ENCODE data around the gene TPPP3. TPM values are rescaled to one million over a fixed set of nuclear protein-coding genes. Genes with fewer than 3 reads are reported as not detected.
A peak's percentile ranks its signal among the peaks of the same experiment; 100 is the strongest.

TPPP3 gene
- total and polyA plus RNA-seq, 9 donors = 2.2 to 269 (median 15.2) TPM

DNA sequence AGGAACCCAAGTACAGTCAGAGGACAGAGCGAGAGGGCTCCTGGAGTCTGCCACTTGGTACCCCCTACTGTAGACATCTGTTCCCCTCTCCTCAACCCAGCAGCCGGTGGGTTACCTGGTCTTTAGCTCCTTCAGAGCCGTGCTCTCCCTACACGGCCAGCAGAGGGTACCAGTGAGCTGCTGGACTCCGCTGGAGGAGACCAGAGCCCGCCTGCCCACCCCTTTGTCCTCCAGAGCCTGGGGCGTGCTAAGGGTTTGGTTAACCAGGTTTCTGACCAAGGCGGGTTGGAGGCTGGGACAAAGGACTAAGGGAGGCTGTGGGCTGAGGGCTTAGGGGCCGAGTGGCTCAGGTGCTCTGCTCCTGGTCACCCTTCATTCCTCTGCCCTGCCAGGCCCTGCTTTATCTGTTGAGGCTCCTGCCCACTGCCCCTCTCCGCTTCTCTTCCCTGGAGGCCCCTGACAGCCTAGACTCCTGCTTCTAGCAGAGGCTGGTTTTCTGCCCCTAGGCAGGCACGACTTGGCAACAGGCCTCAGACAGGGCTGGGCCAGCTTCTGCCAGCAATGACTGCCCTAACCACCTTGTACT, 34.9 kb upstream of the TPPP3 start:
- H3K27me3 ChIP-seq = no peaks in the 10 kb centered on the region
- 23 to 27% (median 26%) methylated on average over 11 of the region's 11 CpGs for WGBS, 3 donors

DNA sequence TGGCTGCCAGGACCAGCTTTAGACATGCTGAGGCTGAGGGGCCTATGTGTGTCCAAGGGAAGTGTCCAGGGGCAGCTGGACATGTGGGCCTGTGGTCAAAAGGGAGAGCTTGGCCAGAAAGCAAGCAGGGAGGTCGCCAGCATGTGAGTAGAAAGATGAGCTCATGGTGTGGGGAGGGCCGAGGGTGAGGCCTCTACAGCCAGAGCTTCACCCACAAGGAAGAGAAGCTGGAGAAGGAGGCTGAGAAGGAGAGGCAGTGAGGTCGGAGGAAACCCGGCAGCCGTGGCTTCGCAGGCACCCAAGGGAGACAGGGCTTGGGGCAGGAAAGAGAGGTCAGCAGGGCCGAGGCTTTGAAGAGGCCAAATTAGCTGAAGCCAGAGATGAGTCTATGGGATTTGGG, 33.7 kb upstream of the TPPP3 start:
- 63 to 82% (median 77%) methylated on average over 7 of the region's 7 CpGs for WGBS, 3 donors
- intact Hi-C loops (cut with DNase I) = loop anchor here in 1 of 4 donors (5.0 kb wide), 1 partner anchor 35 kb away; no protein-coding TSS in a partner anchor

More for the DNA sequence above, 34.9 kb upstream of the TPPP3 start:
- TF ChIP-seq, protein P1, sequence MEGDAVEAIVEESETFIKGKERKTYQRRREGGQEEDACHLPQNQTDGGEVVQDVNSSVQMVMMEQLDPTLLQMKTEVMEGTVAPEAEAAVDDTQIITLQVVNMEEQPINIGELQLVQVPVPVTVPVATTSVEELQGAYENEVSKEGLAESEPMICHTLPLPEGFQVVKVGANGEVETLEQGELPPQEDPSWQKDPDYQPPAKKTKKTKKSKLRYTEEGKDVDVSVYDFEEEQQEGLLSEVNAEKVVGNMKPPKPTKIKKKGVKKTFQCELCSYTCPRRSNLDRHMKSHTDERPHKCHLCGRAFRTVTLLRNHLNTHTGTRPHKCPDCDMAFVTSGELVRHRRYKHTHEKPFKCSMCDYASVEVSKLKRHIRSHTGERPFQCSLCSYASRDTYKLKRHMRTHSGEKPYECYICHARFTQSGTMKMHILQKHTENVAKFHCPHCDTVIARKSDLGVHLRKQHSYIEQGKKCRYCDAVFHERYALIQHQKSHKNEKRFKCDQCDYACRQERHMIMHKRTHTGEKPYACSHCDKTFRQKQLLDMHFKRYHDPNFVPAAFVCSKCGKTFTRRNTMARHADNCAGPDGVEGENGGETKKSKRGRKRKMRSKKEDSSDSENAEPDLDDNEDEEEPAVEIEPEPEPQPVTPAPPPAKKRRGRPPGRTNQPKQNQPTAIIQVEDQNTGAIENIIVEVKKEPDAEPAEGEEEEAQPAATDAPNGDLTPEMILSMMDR (IDR thresholded peaks at IDR 0.05) = peak; percentile 65 to 94 (median 93)
- TF ChIP-seq EP300 (IDR thresholded peaks at IDR 0.05) = no peak
- intact Hi-C loops (cut with DNase I) = loop anchor here (2.0 to 5.0 kb wide), 3 partner anchors 34 to 39 kb away; no protein-coding TSS in a partner anchor
- no peaks in the 10 kb centered on the region for H3K9me3 ChIP-seq
- no peaks in the 10 kb centered on the region for H3K36me3 ChIP-seq
- peaks cover 4% of the 10 kb centered on the region for H3K4me1 ChIP-seq (ENCODE audit: insufficient read depth)
- no peak overlapping the region for H3K27ac ChIP-seq
- DNase-seq = peak; percentile 80 to 88 (median 84)
- H3K4me3 ChIP-seq = no peak overlapping the region

DNA sequence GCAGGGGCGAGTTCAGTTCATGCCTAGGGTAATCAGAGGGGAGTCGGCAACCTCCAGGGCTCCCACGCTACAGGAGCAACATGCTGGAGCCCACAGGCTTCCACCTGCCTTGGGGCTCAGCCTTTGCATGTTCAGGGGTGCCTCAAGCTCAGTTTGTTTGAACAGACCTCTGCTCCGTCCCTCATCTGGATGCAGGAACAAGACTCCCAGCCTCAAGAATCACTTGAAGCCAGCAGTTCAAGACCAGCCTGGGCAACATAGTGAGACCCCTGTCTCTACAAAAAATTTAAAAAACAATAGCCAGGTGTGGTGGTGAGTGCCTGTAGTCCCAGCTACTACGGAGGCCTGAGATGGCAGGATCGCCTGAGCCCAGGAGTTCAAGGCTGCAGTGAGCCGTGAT, 32.7 kb upstream of the TPPP3 start:
- intact Hi-C loops (cut with DNase I) = loop anchor here in 1 of 4 donors (5.0 kb wide), 1 partner anchor 36 kb away; no protein-coding TSS in a partner anchor

More for the DNA sequence above, 33.7 kb upstream of the TPPP3 start:
- TF ChIP-seq POLR2A (IDR thresholded peaks at IDR 0.05) (no peak), EP300 (IDR thresholded peaks at IDR 0.05) (no peak)
- TF ChIP-seq, protein P1 (IDR thresholded peaks at IDR 0.05) = no peak
- Histone ChIP-seq H3K4me1 (ENCODE audit: insufficient read depth) (no peaks in the 10 kb centered on the region), H3K36me3 (no peaks in the 10 kb centered on the region), H3K27ac (no peak overlapping the region), H3K4me3 (no peak overlapping the region), H3K27me3 (no peaks in the 10 kb centered on the region), H3K9me3 (no peaks in the 10 kb centered on the region)
- DNase-seq = no peak

DNA sequence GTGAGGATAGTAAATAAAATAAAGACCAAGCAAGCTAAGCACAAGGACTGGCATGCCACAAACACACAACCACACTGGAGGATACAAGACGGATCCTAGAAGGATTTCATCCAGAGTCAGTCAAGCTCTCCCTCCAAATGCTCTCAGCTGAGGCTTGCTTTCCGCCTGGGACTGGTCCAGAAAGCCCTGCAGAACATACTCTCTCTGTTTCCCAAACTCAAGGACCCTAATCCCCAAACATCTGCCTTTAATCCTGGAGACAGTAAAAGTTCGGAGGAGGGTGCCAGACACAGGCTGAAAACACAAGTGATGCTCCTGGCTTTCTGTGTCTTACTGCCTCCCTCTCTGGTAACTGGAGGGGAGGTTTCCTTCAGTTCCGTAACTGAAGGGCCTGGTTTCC, 32.3 kb upstream of the TPPP3 start:
- DNase-seq = no peak
- WGBS, 3 donors = 33 to 53% (median 49%) methylated on average over 4 of the region's 4 CpGs
- TF ChIP-seq, protein P1 (IDR thresholded peaks at IDR 0.05) = no peak
- TF ChIP-seq EP300 (IDR thresholded peaks at IDR 0.05) (no peak), POLR2A (IDR thresholded peaks at IDR 0.05) (no peak)
- Histone ChIP-seq H3K27me3 (no peaks in the 10 kb centered on the region), H3K9me3 (no peaks in the 10 kb centered on the region), H3K4me3 (no peak overlapping the region), H3K4me1 (ENCODE audit: insufficient read depth) (no peaks in the 10 kb centered on the region), H3K36me3 (no peaks in the 10 kb centered on the region), H3K27ac (no peak overlapping the region)
- intact Hi-C loops (cut with DNase I) = loop anchor here in 1 of 4 donors (5.0 kb wide), 1 partner anchor 37 kb away; no protein-coding TSS in a partner anchor

More for the DNA sequence above, 32.7 kb upstream of the TPPP3 start:
- no peaks in the 10 kb centered on the region for H3K9me3 ChIP-seq
- DNase-seq = no peak
- TF ChIP-seq, protein P1 (IDR thresholded peaks at IDR 0.05) = no peak
- no peak for TF ChIP-seq POLR2A (IDR thresholded peaks at IDR 0.05)
- no peak for TF ChIP-seq EP300 (IDR thresholded peaks at IDR 0.05)
- 75 to 77% (median 75%) methylated on average over 7 of the region's 7 CpGs for WGBS, 3 donors
- no peak overlapping the region for H3K4me3 ChIP-seq
- H3K4me1 ChIP-seq (ENCODE audit: insufficient read depth) = no peaks in the 10 kb centered on the region
- H3K36me3 ChIP-seq = no peaks in the 10 kb centered on the region
- no peak overlapping the region for H3K27ac ChIP-seq
- H3K27me3 ChIP-seq = no peaks in the 10 kb centered on the region

All from ovary (tissue), 9 donors.